Smooth muscle cell (in vitro differentiated cells): ENCODE data around the gene XIST. TPM values are rescaled to one million over a fixed set of nuclear protein-coding genes. Genes with fewer than 3 reads are reported as not detected.
"Not testable (repeated sequence)": the region's sequence is repeated elsewhere in the genome, so short reads cannot be mapped to it uniquely, and the experiment has no call there.

Source experiments
- DNase-seq: peaks from one replicate; lab custom pipeline; 2025; ENCODE audit not compliant: unreplicated experiment; lab: John Stamatoyannopoulos, UW
- H2AFZ ChIP-seq: fragments of 200-600 bp; sonication (generic); 2 replicates; pipeline ENCODE4 v1.6.0; 2016; ENCODE audit warnings: antibody characterized with exemption, low read depth, mild to moderate bottlenecking
- H3F3A ChIP-seq: fragments of 200-600 bp; sonication (generic); 2 replicates; pipeline ENCODE4 v1.6.0; 2017; ENCODE audit warnings: antibody characterized with exemption, low read depth
- H3K27ac ChIP-seq: fragments of 200-600 bp; sonication (generic); 2 replicates; pipeline ENCODE4 v1.5.1; 2016; ENCODE audit warnings: low read depth, mild to moderate bottlenecking
- H3K27me3 ChIP-seq: fragments of 200-600 bp; sonication (generic); 2 replicates; pipeline ENCODE4 v1.6.1; 2016; ENCODE audit warnings: low read depth, mild to moderate bottlenecking
- H3K36me3 ChIP-seq: fragments of 200-600 bp; sonication (generic); 2 replicates; pipeline ENCODE4 v1.5.1; 2016; ENCODE audit warnings: low read depth
- H3K4me1 ChIP-seq: fragments of 200-600 bp; sonication (generic); 2 replicates; pipeline ENCODE4 v1.5.1; 2016; ENCODE audit warnings: low read depth
- H3K4me2 ChIP-seq: fragments of 200-600 bp; sonication (generic); 2 replicates; pipeline ENCODE4 v1.6.0; 2016; ENCODE audit warnings: mild to moderate bottlenecking
- H3K4me3 ChIP-seq: fragments of 200-600 bp; sonication (generic); 2 replicates; pipeline ENCODE4 v1.5.1; 2016; ENCODE audit warnings: mild to moderate bottlenecking
- H3K79me2 ChIP-seq: fragments of 200-600 bp; sonication (generic); 2 replicates; pipeline ENCODE4 v1.6.0; 2016; ENCODE audit warnings: low read depth, mild to moderate bottlenecking
- H3K9ac ChIP-seq: fragments of 200-600 bp; sonication (generic); 2 replicates; pipeline ENCODE4 v1.6.0; 2016; ENCODE audit warnings: low read depth
- H3K9me3 ChIP-seq: fragments of 200-600 bp; sonication (generic); replicated peaks from 2 replicates; pipeline ENCODE4 v1.5.1; 2016; ENCODE audit warnings: low read depth
- H4K20me1 ChIP-seq: fragments of 200-600 bp; sonication (generic); 2 replicates; pipeline ENCODE4 v1.6.0; 2016; ENCODE audit warnings: low read depth
- CTCF ChIP-seq: fragments of 200-600 bp; sonication (generic); IDR thresholded peaks from 2 replicates; pipeline ENCODE4 v1.5.1; 2017; ENCODE audit warnings: borderline replicate concordance, mild to moderate bottlenecking, antibody characterized with exemption; ENCODE audit not compliant: insufficient read depth, poor library complexity, severe bottlenecking
- WGBS: methylation state at CpG from one replicate; pipeline ENCODE4 v1.1.7; 2016; ENCODE audit warnings: low lambda C conversion rate; 5-methylcytosine and 5-hydroxymethylcytosine counted together
- polyA plus RNA-seq: library from polyadenylated mRNA; unstranded; fragments of >200 nt; fragmentation: Nextera tagmentation; extraction: Ambion mirVana; gene quantifications from 2 replicates; pipeline ENCODE4 v1.2.1, GENCODE V29; 2016
- total RNA-seq: library from RNA; depleted of rRNA; stranded (reverse); fragments of >200 nt; gene quantifications from 2 replicates; pipeline ENCODE4 v1.2.3, GENCODE V29; 2014

The XIST gene
- total RNA-seq (not detected in 2 replicates), polyA plus RNA-seq (not detected in 2 replicates)

- TF ChIP-seq CTCF: no peak
- no peak within 1 kb of the TSS for H3K9ac ChIP-seq
Measured at GRCh38 chrX:73852467-73852866, at the start of gene XIST. XIST (minus strand) TSS chrX:73852714.

DNA sequence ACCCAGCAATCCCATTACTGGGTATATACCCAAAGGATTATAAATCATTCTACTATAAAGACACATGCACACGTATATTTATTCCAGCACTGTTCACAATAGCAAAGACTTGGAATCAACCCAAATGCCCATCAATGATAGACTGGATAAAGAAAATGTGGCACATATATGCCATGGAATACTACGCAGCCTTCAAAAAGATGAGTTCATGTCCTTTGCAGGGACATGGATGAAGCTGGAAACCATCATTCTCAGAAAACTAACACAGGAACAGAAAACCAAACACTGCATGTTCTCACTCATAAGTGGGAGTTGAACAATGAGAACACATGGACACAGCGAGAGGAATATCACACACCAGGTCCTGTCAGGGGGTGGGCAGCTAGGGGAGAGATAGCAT lies 45.8 kb upstream of the XIST start:
- H3K4me1 ChIP-seq, H3K9ac ChIP-seq, H3F3A ChIP-seq, H3K27ac ChIP-seq, H3K9me3 ChIP-seq, H3K79me2 ChIP-seq, H3K36me3 ChIP-seq, H3K4me3 ChIP-seq, H2AFZ ChIP-seq, H4K20me1 ChIP-seq, H3K27me3 ChIP-seq, DNase-seq, H3K4me2 ChIP-seq: not testable (repeated sequence)
- 93% methylated on average over 3 of the region's 3 CpGs for WGBS

More at GRCh38 chrX:73852467-73852866, at the start of gene XIST:
- no peaks in the 10 kb centered on the region for H3K9me3 ChIP-seq
- H4K20me1 ChIP-seq: no peaks in the 10 kb centered on the region
- H3K27me3 ChIP-seq: no peaks in the 10 kb centered on the region
- no peak within 1 kb of the TSS for H3K27ac ChIP-seq
- no peaks in the 10 kb centered on the region for H3K79me2 ChIP-seq
- H3K4me1 ChIP-seq: peaks cover 6% of the 10 kb centered on the region
- no peak within 1 kb of the TSS for H3K4me3 ChIP-seq
- DNase-seq: no peak
- H3K4me2 ChIP-seq: no peak within 1 kb of the TSS
- H3K36me3 ChIP-seq: no peaks in the 10 kb centered on the region
- WGBS: 92% methylated on average over 8 of the region's 8 CpGs
- no peak within 1 kb of the TSS for H2AFZ ChIP-seq
- no peaks in the 10 kb centered on the region for H3F3A ChIP-seq

DNA sequence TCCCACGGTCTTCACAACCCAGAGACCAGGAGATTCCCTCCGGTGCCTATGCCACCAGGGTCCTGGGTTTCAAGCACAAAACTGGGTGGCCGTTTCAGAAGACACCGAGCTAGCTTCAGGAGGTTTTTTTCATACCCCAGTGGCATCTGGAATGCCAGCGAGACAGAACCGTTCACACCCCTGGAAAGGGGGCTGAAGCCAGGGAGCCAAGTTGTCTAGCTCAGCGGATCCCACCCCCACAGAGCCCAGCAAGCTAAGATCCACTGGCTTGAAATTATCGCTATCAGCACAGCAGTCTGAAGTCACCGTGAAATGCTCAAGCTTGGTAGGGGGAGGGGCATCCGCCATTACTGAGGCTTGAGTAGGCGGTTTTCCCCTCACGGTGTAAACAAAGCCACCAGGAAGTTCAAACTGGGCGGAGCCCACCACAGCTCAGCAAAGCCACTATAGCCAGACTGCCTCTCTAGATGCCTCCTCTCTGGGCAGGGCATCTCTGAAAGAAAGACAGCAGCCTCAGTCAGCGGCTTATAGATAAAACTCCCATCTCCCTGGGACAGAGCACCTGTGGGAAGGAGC lies 40.1 kb upstream of the XIST start:
- H3K4me1 ChIP-seq, H2AFZ ChIP-seq, H3K9me3 ChIP-seq, H3K9ac ChIP-seq, H3K36me3 ChIP-seq, H3K4me3 ChIP-seq, DNase-seq, H3K4me2 ChIP-seq, H3K27me3 ChIP-seq, H3F3A ChIP-seq, H3K79me2 ChIP-seq, H4K20me1 ChIP-seq, H3K27ac ChIP-seq: not testable (repeated sequence)
- 79% methylated on average over 14 of the region's 14 CpGs for WGBS

DNA sequence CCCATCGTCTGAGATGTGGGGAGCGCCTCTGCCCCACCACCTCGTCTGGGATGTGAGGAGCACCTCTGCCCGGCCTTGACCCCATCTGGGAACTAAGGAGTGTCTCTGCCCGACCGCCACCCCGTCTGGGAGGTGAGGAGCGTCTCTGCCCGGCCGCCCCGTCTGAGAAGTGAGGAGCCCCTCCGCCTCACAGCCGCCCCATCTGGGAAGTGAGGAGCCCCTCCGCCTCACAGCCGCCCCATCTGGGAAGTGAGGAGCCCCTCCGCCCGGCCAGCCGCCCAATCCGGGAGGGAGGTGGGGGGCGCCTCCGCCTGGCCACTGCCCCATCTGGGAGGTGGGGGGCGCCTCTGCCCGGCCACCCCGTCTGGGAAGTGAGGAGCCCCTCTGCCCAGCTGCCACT lies 29.7 kb upstream of the XIST start:
- H3K9me3 ChIP-seq, H3K4me2 ChIP-seq, DNase-seq, H3K79me2 ChIP-seq, H3K9ac ChIP-seq, H3F3A ChIP-seq, H3K27me3 ChIP-seq, H3K36me3 ChIP-seq, H3K4me3 ChIP-seq, H3K27ac ChIP-seq, H4K20me1 ChIP-seq, H2AFZ ChIP-seq, H3K4me1 ChIP-seq: not testable (repeated sequence)
- 97% methylated on average over 10 of the region's 24 CpGs for WGBS

GRCh38 chrX:73877687-73878086 lies 25.2 kb upstream of the XIST start:
- H3K27ac ChIP-seq: no peak overlapping the region
- no peaks in the 10 kb centered on the region for H3F3A ChIP-seq
- no peaks in the 10 kb centered on the region for H3K36me3 ChIP-seq
- no peak for DNase-seq
- no peak for TF ChIP-seq CTCF
- H3K9ac ChIP-seq: no peak overlapping the region
- no peak overlapping the region for H2AFZ ChIP-seq
- H3K9me3 ChIP-seq: no peaks in the 10 kb centered on the region
- H3K4me2 ChIP-seq: no peak overlapping the region
- no peaks in the 10 kb centered on the region for H3K79me2 ChIP-seq
- H3K4me3 ChIP-seq: no peak overlapping the region
- H3K27me3 ChIP-seq: no peaks in the 10 kb centered on the region
- H3K4me1 ChIP-seq: no peaks in the 10 kb centered on the region
- no peaks in the 10 kb centered on the region for H4K20me1 ChIP-seq
